Brain pericyte (primary cell): ENCODE results near the gene E4F1.

Experiments
- DNase-seq: peaks from one replicate; pipeline ENCODE4 v3.0.0-alpha.2; 2012; ENCODE audit warnings: low read depth, low spot score

Gene E4F1

GRCh38 chr16:2223221-2223941 lies at the start of gene E4F1:
TSS of gene E4F1 (plus strand) at chr16:2223591. CDS start at chr16:2223614, 23 bp downstream.
- DNase-seq = peak; percentile 98

GRCh38 chr16:2173916-2174315 lies 49.5 kb upstream of the E4F1 start:
- DNase-seq = no peak

- no peak for DNase-seq
Observed at GRCh38 chr16:2174396-2175131, 48.8 kb upstream of the E4F1 start.

GRCh38 chr16:2175454-2175853 lies 47.9 kb upstream of the E4F1 start:
- no peak for DNase-seq

GRCh38 chr16:2176047-2176446 lies 47.3 kb upstream of the E4F1 start:
- DNase-seq = no peak

- DNase-seq = no peak
Observed at GRCh38 chr16:2177101-2177500, 46.3 kb upstream of the E4F1 start.

- DNase-seq = no peak
Observed at GRCh38 chr16:2177561-2177960, 45.8 kb upstream of the E4F1 start.

- no peak for DNase-seq
Observed at GRCh38 chr16:2178321-2179106, 44.9 kb upstream of the E4F1 start.

- DNase-seq = no peak
Observed at GRCh38 chr16:2179107-2179501, 44.3 kb upstream of the E4F1 start.

- no peak for DNase-seq
Observed at GRCh38 chr16:2179576-2179975, 43.8 kb upstream of the E4F1 start.

GRCh38 chr16:2180461-2180860 lies 42.9 kb upstream of the E4F1 start:
- DNase-seq = no peak

GRCh38 chr16:2180962-2181923 lies 42.1 kb upstream of the E4F1 start:
- DNase-seq = no peak

GRCh38 chr16:2181952-2182351 lies 41.4 kb upstream of the E4F1 start:
- no peak for DNase-seq

GRCh38 chr16:2183671-2184070 lies 39.7 kb upstream of the E4F1 start:
- no peak for DNase-seq

- no peak for DNase-seq
Observed at GRCh38 chr16:2184346-2184745, 39.0 kb upstream of the E4F1 start.

- no peak for DNase-seq
Observed at GRCh38 chr16:2184962-2185361, 38.4 kb upstream of the E4F1 start.

- no peak for DNase-seq
Observed at GRCh38 chr16:2186064-2186463, 37.3 kb upstream of the E4F1 start.

- no peak for DNase-seq
Observed at GRCh38 chr16:2186505-2186904, 36.9 kb upstream of the E4F1 start.

GRCh38 chr16:2187212-2187611 lies 36.2 kb upstream of the E4F1 start:
- DNase-seq = no peak

- no peak for DNase-seq
Observed at GRCh38 chr16:2188395-2188794, 35.0 kb upstream of the E4F1 start.

- DNase-seq = no peak
Observed at GRCh38 chr16:2189252-2189893, 34.0 kb upstream of the E4F1 start.
